DND-41 (cell line): Measurements from ENCODE around the gene NPS.

Experiments used
- ATAC-seq: fragments of 200-7000 bp; cut with Tn5 transposase; 3 replicates; pipeline ENCODE4 v1.9.1; 2021; ENCODE audit warnings: low read depth; ENCODE audit not compliant: insufficient read depth
- DNase-seq: peaks from one replicate; pipeline ENCODE4 v3.0.0-alpha.2; 2020
- H2AFZ ChIP-seq: 2 replicates; pipeline ENCODE4 v1.6.0; 2012; ENCODE audit warnings: low read depth, low read length
- H3K27ac ChIP-seq: 2 replicates; pipeline ENCODE4 v1.5.1; 2012; ENCODE audit warnings: low read length, inconsistent platforms
- H3K27me3 ChIP-seq: fragments of 200-600 bp; sonication (generic); 2 replicates; pipeline ENCODE4 v1.6.0; 2012; ENCODE audit warnings: low read length, mild to moderate bottlenecking, inconsistent platforms; ENCODE audit not compliant: insufficient read depth, poor library complexity
- H3K36me3 ChIP-seq: 2 replicates; pipeline ENCODE4 v1.5.1; 2012; ENCODE audit warnings: low read length, inconsistent platforms; ENCODE audit not compliant: insufficient read depth
- H3K4me1 ChIP-seq: 2 replicates; pipeline ENCODE4 v1.5.1; 2012; ENCODE audit warnings: mild to moderate bottlenecking, low read length; ENCODE audit not compliant: insufficient read depth
- H3K4me2 ChIP-seq: 2 replicates; pipeline ENCODE4 v1.6.0; 2012; ENCODE audit warnings: mild to moderate bottlenecking, moderate library complexity, low read length, inconsistent platforms; ENCODE audit not compliant: insufficient read depth
- H3K4me3 ChIP-seq, 2 experiments: fragments of 200-600 bp in 1 of 2; shearing (Covaris generic) in 1 of 2; 2 replicates each; pipeline ENCODE4 v1.5.1; 2012 to 2016; ENCODE audit warnings: inconsistent platforms in 2 of 2, low read length in 2 of 2, mild to moderate bottlenecking in 2 of 2, low read depth in 1 of 2, moderate library complexity in 1 of 2
- H3K79me2 ChIP-seq: 2 replicates; pipeline ENCODE4 v1.6.0; 2012; ENCODE audit warnings: low read length, inconsistent platforms; ENCODE audit not compliant: insufficient read depth
- H3K9ac ChIP-seq: 2 replicates; pipeline ENCODE4 v1.6.0; 2012; ENCODE audit warnings: low read depth, mild to moderate bottlenecking, inconsistent platforms, low read length, moderate library complexity
- H3K9me3 ChIP-seq: 2 replicates; pipeline ENCODE4 v1.5.1; 2012; ENCODE audit warnings: low read length, moderate library complexity, mild to moderate bottlenecking, inconsistent platforms; ENCODE audit not compliant: insufficient read depth, severe bottlenecking
- H4K20me1 ChIP-seq: 2 replicates; pipeline ENCODE4 v1.6.0; 2012; ENCODE audit warnings: low read length; ENCODE audit not compliant: insufficient read depth
- CTCF ChIP-seq: IDR thresholded peaks from 2 replicates; pipeline ENCODE4 v1.5.1; 2012; ENCODE audit warnings: borderline replicate concordance, low read length, moderate library complexity, mild to moderate bottlenecking; ENCODE audit not compliant: poor library complexity, severe bottlenecking; ENCODE audit errors: extremely low read depth
- EZH2 ChIP-seq: IDR thresholded peaks from 3 replicates; pipeline ENCODE4 v1.6.1; 2012; ENCODE audit warnings: borderline replicate concordance, low read depth, mild to moderate bottlenecking, moderate library complexity, low read length, inconsistent platforms; ENCODE audit not compliant: severe bottlenecking

Gene NPS

DNA sequence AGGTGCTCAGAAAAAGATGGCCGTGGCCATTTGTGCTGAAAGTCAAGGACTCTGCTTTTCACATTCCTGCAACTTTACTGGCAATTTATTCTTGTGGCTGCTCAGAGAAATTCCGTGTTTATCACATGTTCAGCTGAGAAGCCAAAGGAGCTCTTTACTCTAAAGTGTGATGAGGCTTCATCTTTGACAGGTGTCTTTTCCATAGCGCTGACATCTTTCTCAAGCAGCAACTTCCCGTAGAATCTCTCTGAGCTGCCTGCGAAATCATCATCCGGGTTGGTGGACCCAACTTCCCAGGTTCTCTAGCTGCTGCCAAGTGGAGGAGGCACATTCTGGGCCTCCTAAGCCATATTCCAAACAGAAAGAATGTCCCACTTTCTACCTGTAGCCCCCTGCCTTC lies 16.9 kb upstream of the NPS start:
- no peaks in the 10 kb centered on the region for H3K9me3 ChIP-seq
- H3K4me3 ChIP-seq = no peak overlapping the region
- no peak overlapping the region for H3K4me2 ChIP-seq
- H3K4me1 ChIP-seq = no peaks in the 10 kb centered on the region
- no peak for DNase-seq
- no peaks in the 10 kb centered on the region for H4K20me1 ChIP-seq
- no peak overlapping the region for H3K27ac ChIP-seq
- H3K79me2 ChIP-seq = no peaks in the 10 kb centered on the region
- no peaks in the 10 kb centered on the region for H3K27me3 ChIP-seq
- H3K9ac ChIP-seq = no peak overlapping the region
- no peak for ATAC-seq
- H3K36me3 ChIP-seq = no peaks in the 10 kb centered on the region
- no peak for TF ChIP-seq CTCF
- no peak for TF ChIP-seq EZH2
- H2AFZ ChIP-seq = no peak overlapping the region

GRCh38 chr10:127532659-127533058 lies 16.4 kb upstream of the NPS start:
- no peaks in the 10 kb centered on the region for H3K27me3 ChIP-seq
- no peaks in the 10 kb centered on the region for H3K4me1 ChIP-seq

DNA sequence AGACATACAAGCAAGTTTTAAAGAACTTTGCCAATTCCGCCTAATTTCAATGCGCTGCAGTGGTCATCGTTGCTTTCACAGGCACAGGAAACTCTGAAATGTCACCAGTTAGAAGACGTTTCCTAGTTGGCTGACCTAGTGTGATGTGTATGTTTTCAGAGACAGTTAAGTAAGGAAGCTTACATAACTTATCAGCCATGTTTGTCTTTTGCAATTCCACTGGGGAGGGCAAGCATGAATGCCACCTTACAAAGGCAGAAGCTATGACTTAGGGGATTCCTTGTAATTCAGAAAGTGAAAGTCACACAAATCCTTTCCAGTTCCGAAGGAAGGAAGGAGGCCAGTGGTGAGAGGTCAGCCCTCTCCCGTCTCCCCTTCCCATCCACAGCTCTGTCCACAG lies 15.0 kb upstream of the NPS start:
- H3K4me3 ChIP-seq = no peak overlapping the region
- no peak overlapping the region for H2AFZ ChIP-seq
- H3K27ac ChIP-seq = no peak overlapping the region
- ATAC-seq = no peak
- no peaks in the 10 kb centered on the region for H3K4me1 ChIP-seq
- no peak overlapping the region for H3K4me2 ChIP-seq
- no peaks in the 10 kb centered on the region for H4K20me1 ChIP-seq
- no peak for DNase-seq
- H3K27me3 ChIP-seq = no peaks in the 10 kb centered on the region
- no peaks in the 10 kb centered on the region for H3K9me3 ChIP-seq
- TF ChIP-seq CTCF (no peak), EZH2 (no peak)
- H3K36me3 ChIP-seq = no peaks in the 10 kb centered on the region
- no peak overlapping the region for H3K9ac ChIP-seq
- no peaks in the 10 kb centered on the region for H3K79me2 ChIP-seq

More at GRCh38 chr10:127532659-127533058, 16.4 kb upstream of the NPS start:
- DNase-seq (no peak), ATAC-seq (no peak)
- H3K9ac ChIP-seq = no peak overlapping the region
- no peak overlapping the region for H2AFZ ChIP-seq
- no peak overlapping the region for H3K27ac ChIP-seq
- no peaks in the 10 kb centered on the region for H3K9me3 ChIP-seq
- no peaks in the 10 kb centered on the region for H3K79me2 ChIP-seq
- no peak overlapping the region for H3K4me3 ChIP-seq
- TF ChIP-seq EZH2 = no peak
- no peak for TF ChIP-seq CTCF
- no peak overlapping the region for H3K4me2 ChIP-seq
- no peaks in the 10 kb centered on the region for H3K36me3 ChIP-seq
- no peaks in the 10 kb centered on the region for H4K20me1 ChIP-seq

GRCh38 chr10:127534496-127534895 lies 14.6 kb upstream of the NPS start:
- Histone ChIP-seq H3K4me1 (no peaks in the 10 kb centered on the region), H3K36me3 (no peaks in the 10 kb centered on the region), H3K4me2 (no peak overlapping the region), H3K27ac (no peak overlapping the region), H3K9ac (no peak overlapping the region), H4K20me1 (no peaks in the 10 kb centered on the region), H3K27me3 (no peaks in the 10 kb centered on the region), H3K9me3 (no peaks in the 10 kb centered on the region), H3K79me2 (no peaks in the 10 kb centered on the region), H2AFZ (no peak overlapping the region), H3K4me3 (no peak overlapping the region)
- TF ChIP-seq CTCF (no peak), EZH2 (no peak)
- no peak for ATAC-seq
- no peak for DNase-seq
